OCI-LY1 (cell line): ENCODE measurements around the gene DUOX1.

Experiments
- CTCF ChIP-seq: fragments of 200-600 bp; sonication (generic), shearing (Covaris generic); IDR thresholded peaks from 2 replicates; pipeline ENCODE4 v1.5.1; 2017; ENCODE audit warnings: mild to moderate bottlenecking, antibody characterized with exemption, low read length, moderate library complexity, mixed read lengths
- EZH2 ChIP-seq: fragments of 200-600 bp; sonication (generic), shearing (Covaris generic); IDR thresholded peaks from 2 replicates; pipeline ENCODE4 v1.8.0; 2017; ENCODE audit warnings: borderline replicate concordance, mixed run types, mild to moderate bottlenecking, antibody characterized with exemption, low read length, moderate library complexity, mixed read lengths

- TF ChIP-seq EZH2 (no peak), CTCF (peak; percentile 33; the same call in 1 of the 2 replicates)
These were observed 19.5 kb upstream of the DUOX1 start for GRCh38 chr15:45110256-45110820.
